G401 (cell line): ENCODE data around the gene SOBP. TPM values are rescaled to one million over a fixed set of nuclear protein-coding genes. Genes with fewer than 3 reads are reported as not detected.
"Not testable (repeated sequence)": the region's sequence is repeated elsewhere in the genome, so short reads cannot be mapped to it uniquely, and the experiment has no call there.

Source experiments
- DNase-seq: peaks from one replicate; pipeline ENCODE4 v3.0.0-alpha.2; 2015; ENCODE audit warnings: low spot score
- in situ Hi-C: cut with HindIII; loops from 2 replicates; pipeline ENCODE4 v1.10.0; 2016; ENCODE audit warnings: low sequenced_read_pairs, mixed read lengths
- total RNA-seq: library from RNA; depleted of rRNA; stranded (reverse); fragments of >200 nt; shearing (Covaris generic); gene quantifications from 2 replicates; pipeline ENCODE4 v1.2.3, GENCODE V29; 2014

SOBP gene
- total RNA-seq, 1 experiment from 2014 or later = 3.7 TPM

- in situ Hi-C loops = no loop called here
- no peak for DNase-seq
Observed at GRCh38 chr6:107517274-107517673, 27.4 kb downstream of the SOBP start.

GRCh38 chr6:107519224-107519623 lies 29.3 kb downstream of the SOBP start:
- DNase-seq, in situ Hi-C loops: not testable (repeated sequence)

- DNase-seq, in situ Hi-C loops: not testable (repeated sequence)
Observed at GRCh38 chr6:107520706-107521105, 30.8 kb downstream of the SOBP start.

- in situ Hi-C loops = no loop called here
- no peak for DNase-seq
Observed at GRCh38 chr6:107523054-107523791, 33.3 kb downstream of the SOBP start.

- in situ Hi-C loops = no loop called here
Observed at GRCh38 chr6:107523794-107524193, 33.9 kb downstream of the SOBP start.

GRCh38 chr6:107524626-107525025 lies 34.7 kb downstream of the SOBP start:
- in situ Hi-C loops = no loop called here
- DNase-seq = no peak

More at GRCh38 chr6:107523794-107524193, 33.9 kb downstream of the SOBP start:
- DNase-seq = no peak

- in situ Hi-C loops = no loop called here
- DNase-seq = no peak
Observed at GRCh38 chr6:107531868-107532267, 42.0 kb downstream of the SOBP start.

- in situ Hi-C loops = no loop called here
- DNase-seq = peak; percentile 40
Observed at GRCh38 chr6:107532706-107533105, 42.8 kb downstream of the SOBP start.

- in situ Hi-C loops = no loop called here
- DNase-seq = no peak
Observed at GRCh38 chr6:107533415-107534059, 43.6 kb downstream of the SOBP start.

GRCh38 chr6:107534571-107535141 lies 44.7 kb downstream of the SOBP start:
- peak; percentile 50 for DNase-seq
- in situ Hi-C loops = no loop called here

- in situ Hi-C loops = no loop called here
- DNase-seq = no peak
Observed at GRCh38 chr6:107535626-107536025, 45.7 kb downstream of the SOBP start.

GRCh38 chr6:107536180-107536961 lies 46.5 kb downstream of the SOBP start:
- no peak for DNase-seq
- in situ Hi-C loops = no loop called here

GRCh38 chr6:107537559-107537958 lies 47.6 kb downstream of the SOBP start:
- in situ Hi-C loops = no loop called here
- no peak for DNase-seq

GRCh38 chr6:107538856-107539387 lies 49.0 kb downstream of the SOBP start:
- in situ Hi-C loops = no loop called here
- DNase-seq = no peak

- no peak for DNase-seq
- in situ Hi-C loops = no loop called here
Observed at GRCh38 chr6:107539409-107539808, 49.5 kb downstream of the SOBP start.

GRCh38 chr6:107539849-107540464 lies 50.0 kb downstream of the SOBP start:
- DNase-seq = no peak
- in situ Hi-C loops = no loop called here

- in situ Hi-C loops = no loop called here
- no peak for DNase-seq
Observed at GRCh38 chr6:107540465-107540857, 50.5 kb downstream of the SOBP start.

- no peak for DNase-seq
- in situ Hi-C loops = no loop called here
Observed at GRCh38 chr6:107542192-107542668, 52.3 kb downstream of the SOBP start.

GRCh38 chr6:107543088-107543487 lies 53.2 kb downstream of the SOBP start:
- DNase-seq = no peak
- in situ Hi-C loops = no loop called here
